Fibroblast of mammary gland (primary cell): ENCODE measurements around the gene IP6K3.

Source experiments
- DNase-seq: peaks from one replicate; pipeline ENCODE4 v3.0.0-alpha.2; 2010; ENCODE audit warnings: low read depth
- H3K4me3 ChIP-seq: 2 replicates; pipeline ENCODE4 v1.5.1; 2011; ENCODE audit warnings: low read depth, mild to moderate bottlenecking, low read length, moderate library complexity; ENCODE audit not compliant: control insufficient read depth
- CTCF ChIP-seq: conservative IDR thresholded peaks from 2 replicates; pipeline ENCODE4 v1.5.1; 2011; ENCODE audit warnings: low read depth, low read length, inconsistent platforms; ENCODE audit not compliant: control insufficient read depth, insufficient read depth

IP6K3 gene

GRCh38 chr6:33748841-33749240 is 2.1 kb upstream of the IP6K3 start:
- no peak for DNase-seq
- no peak overlapping the region for H3K4me3 ChIP-seq
- TF ChIP-seq CTCF: no peak

- TF ChIP-seq CTCF: no peak
- H3K4me3 ChIP-seq: no peak overlapping the region
- DNase-seq: no peak
Measured at GRCh38 chr6:33747823-33748222, 1.1 kb upstream of the IP6K3 start.

- no peak for TF ChIP-seq CTCF
- no peak overlapping the region for H3K4me3 ChIP-seq
- DNase-seq: peak; percentile 54
Measured at GRCh38 chr6:33746036-33746600, 587 bp downstream of the IP6K3 start.

- no peak for TF ChIP-seq CTCF
- DNase-seq: peak; percentile 12
- no peak overlapping the region for H3K4me3 ChIP-seq
Measured at GRCh38 chr6:33745548-33745947, 1.2 kb downstream of the IP6K3 start.

- TF ChIP-seq CTCF: no peak
- no peak for DNase-seq
- no peak overlapping the region for H3K4me3 ChIP-seq
Measured at GRCh38 chr6:33744895-33745546, 1.7 kb downstream of the IP6K3 start.

GRCh38 chr6:33744001-33744848 is 2.5 kb downstream of the IP6K3 start:
- TF ChIP-seq CTCF: peak; percentile 95
- DNase-seq: peak; percentile 69
- no peak overlapping the region for H3K4me3 ChIP-seq
